ENCODE results near the gene SIM2. TPM values are rescaled to one million over a fixed set of nuclear protein-coding genes. Genes with fewer than 3 reads are reported as not detected.

Gene SIM2, protein sequence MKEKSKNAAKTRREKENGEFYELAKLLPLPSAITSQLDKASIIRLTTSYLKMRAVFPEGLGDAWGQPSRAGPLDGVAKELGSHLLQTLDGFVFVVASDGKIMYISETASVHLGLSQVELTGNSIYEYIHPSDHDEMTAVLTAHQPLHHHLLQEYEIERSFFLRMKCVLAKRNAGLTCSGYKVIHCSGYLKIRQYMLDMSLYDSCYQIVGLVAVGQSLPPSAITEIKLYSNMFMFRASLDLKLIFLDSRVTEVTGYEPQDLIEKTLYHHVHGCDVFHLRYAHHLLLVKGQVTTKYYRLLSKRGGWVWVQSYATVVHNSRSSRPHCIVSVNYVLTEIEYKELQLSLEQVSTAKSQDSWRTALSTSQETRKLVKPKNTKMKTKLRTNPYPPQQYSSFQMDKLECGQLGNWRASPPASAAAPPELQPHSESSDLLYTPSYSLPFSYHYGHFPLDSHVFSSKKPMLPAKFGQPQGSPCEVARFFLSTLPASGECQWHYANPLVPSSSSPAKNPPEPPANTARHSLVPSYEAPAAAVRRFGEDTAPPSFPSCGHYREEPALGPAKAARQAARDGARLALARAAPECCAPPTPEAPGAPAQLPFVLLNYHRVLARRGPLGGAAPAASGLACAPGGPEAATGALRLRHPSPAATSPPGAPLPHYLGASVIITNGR
- total RNA-seq (2022; extraction: Qiagen RNA extraction; ENCODE audit: low read depth): 6.9 to 9.2 TPM (median 8.1 TPM) in 5 replicates

DNA sequence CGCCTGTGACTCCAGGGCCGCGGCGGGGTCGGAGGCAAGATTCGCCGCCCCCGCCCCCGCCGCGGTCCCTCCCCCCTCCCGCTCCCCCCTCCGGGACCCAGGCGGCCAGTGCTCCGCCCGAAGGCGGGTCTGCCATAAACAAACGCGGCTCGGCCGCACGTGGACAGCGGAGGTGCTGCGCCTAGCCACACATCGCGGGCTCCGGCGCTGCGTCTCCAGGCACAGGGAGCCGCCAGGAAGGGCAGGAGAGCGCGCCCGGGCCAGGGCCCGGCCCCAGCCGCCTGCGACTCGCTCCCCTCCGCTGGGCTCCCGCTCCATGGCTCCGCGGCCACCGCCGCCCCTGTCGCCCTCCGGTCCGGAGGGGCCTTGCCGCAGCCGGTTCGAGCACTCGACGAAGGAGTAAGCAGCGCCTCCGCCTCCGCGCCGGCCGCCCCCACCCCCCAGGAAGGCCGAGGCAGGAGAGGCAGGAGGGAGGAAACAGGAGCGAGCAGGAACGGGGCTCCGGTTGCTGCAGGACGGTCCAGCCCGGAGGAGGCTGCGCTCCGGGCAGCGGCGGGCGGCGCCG lies at the start of gene SIM2:
TSS of gene SIM2 (plus strand) at position 135 of the 565 bp plus-strand sequence. CDS start 632 bp downstream, outside the sequence.

Other genes with a start within 250 kb of the SIM2 start
- gene CLDN14, start 219.0 kb upstream of the SIM2 start, total RNA-seq (2022; extraction: Qiagen RNA extraction; ENCODE audit: low read depth): not detected in 5 replicates

Data from A549 treated with ZK216348 at 1 μM for 4 hours (cell line).